ENCODE results near the gene ZNF691.
"Not testable (repeated sequence)": the region's sequence is repeated elsewhere in the genome, so short reads cannot be mapped to it uniquely, and the experiment has no call there.

ZNF691 gene

GRCh38 chr1:42860339-42861013 is 14.1 kb downstream of the ZNF691 start:
- Histone ChIP-seq H3K27ac (ENCODE audit: low read depth, low read length, poor library complexity, severe bottlenecking) (no peak overlapping the region), H3F3A (ENCODE audit: insufficient read depth, low read length) (no peaks in the 10 kb centered on the region), H3K79me2 (ENCODE audit: insufficient read depth, low read length) (no peaks in the 10 kb centered on the region), H3K4me1 (ENCODE audit: insufficient read depth, low read length, severe bottlenecking) (no peaks in the 10 kb centered on the region), H3K27me3 (ENCODE audit: insufficient read depth, low read length) (no peaks in the 10 kb centered on the region), H4K20me1 (ENCODE audit: insufficient read depth, low read length) (no peaks in the 10 kb centered on the region), H2AFZ (ENCODE audit: low read length) (no peak overlapping the region), H3K9me2 (ENCODE audit: low read depth, low read length) (no peaks in the 10 kb centered on the region), H3K36me3 (ENCODE audit: insufficient read depth, low read length) (no peaks in the 10 kb centered on the region; the same call in 1 of the 2 replicates), H3K4me3 (ENCODE audit: low read depth, low read length, poor library complexity, severe bottlenecking) (no peak overlapping the region), H3K4me2 (ENCODE audit: low read length) (no peak overlapping the region), H3K9me3 (ENCODE audit: low read length) (peaks cover 10% of the 10 kb centered on the region; the same call in 1 of the 2 replicates), H3K9ac (ENCODE audit: low read length) (no peak overlapping the region)
- peak; percentile 7; the same call in 1 of the 2 replicates for TF ChIP-seq CTCF (IDR thresholded peaks at IDR 0.05; ENCODE audit: low read length)
- no peak for TF ChIP-seq EZH2 (IDR thresholded peaks at IDR 0.05; ENCODE audit: borderline replicate concordance, low read length)

- H3K9me3 ChIP-seq (ENCODE audit: low read length), result peaks cover 10% of the 10 kb centered on the region; the same call in 1 of the 2 replicates
- H3K9me2 ChIP-seq (ENCODE audit: low read depth, low read length), result no peaks in the 10 kb centered on the region
- H3K27me3 ChIP-seq (ENCODE audit: insufficient read depth, low read length), result no peaks in the 10 kb centered on the region
- H3K9ac ChIP-seq (ENCODE audit: low read length), result no peak overlapping the region
- no peak overlapping the region for H2AFZ ChIP-seq (ENCODE audit: low read length)
- no peaks in the 10 kb centered on the region for H3F3A ChIP-seq (ENCODE audit: insufficient read depth, low read length)
- no peaks in the 10 kb centered on the region for H3K4me1 ChIP-seq (ENCODE audit: insufficient read depth, low read length, severe bottlenecking)
- H3K27ac ChIP-seq (ENCODE audit: low read depth, low read length, poor library complexity, severe bottlenecking), result no peak overlapping the region
- H3K79me2 ChIP-seq (ENCODE audit: insufficient read depth, low read length), result no peaks in the 10 kb centered on the region
- no peaks in the 10 kb centered on the region for H4K20me1 ChIP-seq (ENCODE audit: insufficient read depth, low read length)
- no peak overlapping the region for H3K4me2 ChIP-seq (ENCODE audit: low read length)
- no peak overlapping the region for H3K4me3 ChIP-seq (ENCODE audit: low read depth, low read length, poor library complexity, severe bottlenecking)
- H3K36me3 ChIP-seq (ENCODE audit: insufficient read depth, low read length), result no peaks in the 10 kb centered on the region; the same call in 1 of the 2 replicates
- TF ChIP-seq EZH2 (IDR thresholded peaks at IDR 0.05; ENCODE audit: borderline replicate concordance, low read length) (no peak), CTCF (IDR thresholded peaks at IDR 0.05; ENCODE audit: low read length) (no peak)
These were observed 14.6 kb downstream of the ZNF691 start for GRCh38 chr1:42861014-42861399.

GRCh38 chr1:42866549-42866948 is 20.1 kb downstream of the ZNF691 start:
- no peak overlapping the region for H3K27ac ChIP-seq (ENCODE audit: low read depth, low read length, poor library complexity, severe bottlenecking)
- 0 out of 2 replicates have a peak, but pooled peaks cover 3% of the 10 kb centered on the region for H3K9me3 ChIP-seq (ENCODE audit: low read length)
- no peaks in the 10 kb centered on the region for H3F3A ChIP-seq (ENCODE audit: insufficient read depth, low read length)

GRCh38 chr1:42868466-42868865 is 22.1 kb downstream of the ZNF691 start:
- H3K4me2 ChIP-seq (ENCODE audit: low read length); H3K9ac ChIP-seq (ENCODE audit: low read length); H3K27me3 ChIP-seq (ENCODE audit: insufficient read depth, low read length); H3K4me1 ChIP-seq (ENCODE audit: insufficient read depth, low read length, severe bottlenecking); H2AFZ ChIP-seq (ENCODE audit: low read length); H3K27ac ChIP-seq (ENCODE audit: low read depth, low read length, poor library complexity, severe bottlenecking); H3K9me3 ChIP-seq (ENCODE audit: low read length); H3K9me2 ChIP-seq (ENCODE audit: low read depth, low read length); H3K79me2 ChIP-seq (ENCODE audit: insufficient read depth, low read length); H3K36me3 ChIP-seq (ENCODE audit: insufficient read depth, low read length); H4K20me1 ChIP-seq (ENCODE audit: insufficient read depth, low read length); H3K4me3 ChIP-seq (ENCODE audit: low read depth, low read length, poor library complexity, severe bottlenecking); H3F3A ChIP-seq (ENCODE audit: insufficient read depth, low read length): not testable (repeated sequence)

More at GRCh38 chr1:42866549-42866948, 20.1 kb downstream of the ZNF691 start:
- no peak overlapping the region for H3K9ac ChIP-seq (ENCODE audit: low read length)
- no peaks in the 10 kb centered on the region for H3K79me2 ChIP-seq (ENCODE audit: insufficient read depth, low read length)
- no peak for TF ChIP-seq EZH2 (IDR thresholded peaks at IDR 0.05; ENCODE audit: borderline replicate concordance, low read length)
- H3K4me3 ChIP-seq (ENCODE audit: low read depth, low read length, poor library complexity, severe bottlenecking), result no peak overlapping the region
- H3K4me2 ChIP-seq (ENCODE audit: low read length), result no peak overlapping the region
- no peaks in the 10 kb centered on the region for H3K36me3 ChIP-seq (ENCODE audit: insufficient read depth, low read length)
- no peak overlapping the region for H2AFZ ChIP-seq (ENCODE audit: low read length)
- no peaks in the 10 kb centered on the region for H3K9me2 ChIP-seq (ENCODE audit: low read depth, low read length)
- H3K27me3 ChIP-seq (ENCODE audit: insufficient read depth, low read length), result no peaks in the 10 kb centered on the region
- no peaks in the 10 kb centered on the region for H4K20me1 ChIP-seq (ENCODE audit: insufficient read depth, low read length)
- no peaks in the 10 kb centered on the region for H3K4me1 ChIP-seq (ENCODE audit: insufficient read depth, low read length, severe bottlenecking)

- not testable (repeated sequence) for H3K9me2 ChIP-seq (ENCODE audit: low read depth, low read length); H3K27me3 ChIP-seq (ENCODE audit: insufficient read depth, low read length); H3K4me3 ChIP-seq (ENCODE audit: low read depth, low read length, poor library complexity, severe bottlenecking); H4K20me1 ChIP-seq (ENCODE audit: insufficient read depth, low read length); H3F3A ChIP-seq (ENCODE audit: insufficient read depth, low read length); H2AFZ ChIP-seq (ENCODE audit: low read length); H3K4me1 ChIP-seq (ENCODE audit: insufficient read depth, low read length, severe bottlenecking); H3K27ac ChIP-seq (ENCODE audit: low read depth, low read length, poor library complexity, severe bottlenecking); H3K9me3 ChIP-seq (ENCODE audit: low read length); H3K9ac ChIP-seq (ENCODE audit: low read length); H3K36me3 ChIP-seq (ENCODE audit: insufficient read depth, low read length); H3K4me2 ChIP-seq (ENCODE audit: low read length); H3K79me2 ChIP-seq (ENCODE audit: insufficient read depth, low read length)
These were observed 22.8 kb downstream of the ZNF691 start for GRCh38 chr1:42869254-42869653.

- not testable (repeated sequence) for H3K4me3 ChIP-seq (ENCODE audit: low read depth, low read length, poor library complexity, severe bottlenecking); H3K79me2 ChIP-seq (ENCODE audit: insufficient read depth, low read length); H3F3A ChIP-seq (ENCODE audit: insufficient read depth, low read length); H3K4me2 ChIP-seq (ENCODE audit: low read length); H3K9me2 ChIP-seq (ENCODE audit: low read depth, low read length); H4K20me1 ChIP-seq (ENCODE audit: insufficient read depth, low read length); H3K9me3 ChIP-seq (ENCODE audit: low read length); H3K27ac ChIP-seq (ENCODE audit: low read depth, low read length, poor library complexity, severe bottlenecking); H3K36me3 ChIP-seq (ENCODE audit: insufficient read depth, low read length); H3K4me1 ChIP-seq (ENCODE audit: insufficient read depth, low read length, severe bottlenecking); H3K27me3 ChIP-seq (ENCODE audit: insufficient read depth, low read length); H3K9ac ChIP-seq (ENCODE audit: low read length); H2AFZ ChIP-seq (ENCODE audit: low read length)
These were observed 23.3 kb downstream of the ZNF691 start for GRCh38 chr1:42869751-42870150.

Measured in OCI-LY1 (cell line).